Gastroesophageal sphincter (tissue), 4 donors: Measurements from ENCODE around the gene SLC47A2. TPM values are rescaled to one million over a fixed set of nuclear protein-coding genes. Genes with fewer than 3 reads are reported as not detected.

Experiments used
- ATAC-seq: fragments of 150-250 bp; one replicate; pipeline ENCODE4 v1.9.1; 2016; ENCODE audit warnings: mild to moderate bottlenecking, moderate library complexity
- H3K27ac ChIP-seq, 4 donors: fragments of 200-600 bp; sonication (generic) in 3 of 4; 1 replicate in 3 of 4; 2 replicates in 1 of 4; pipeline ENCODE4 v1.5.1; 2016 to 2019
- H3K27me3 ChIP-seq: fragments of 200-600 bp; sonication (generic); one replicate; pipeline ENCODE4 v1.5.1; 2019
- H3K36me3 ChIP-seq, 2 donors: fragments of 200-600 bp; sonication (generic); one replicate each; pipeline ENCODE4 v1.5.1; 2019; ENCODE audit warnings: control low read depth in 1 of 2
- H3K4me1 ChIP-seq, 3 donors: fragments of 200-600 bp; sonication (generic); 1 replicate in 2 of 3; 2 replicates in 1 of 3; pipeline ENCODE4 v1.5.1; 2016 to 2019; ENCODE audit warnings: control low read depth in 2 of 3
- H3K4me3 ChIP-seq, 2 donors: fragments of 200-600 bp; sonication (generic); one replicate each; pipeline ENCODE4 v1.5.1; 2019; ENCODE audit warnings: mild to moderate bottlenecking in 1 of 2, moderate library complexity in 1 of 2
- H3K9me3 ChIP-seq, 3 donors: fragments of 200-600 bp; sonication (generic); one replicate each; pipeline ENCODE4 v1.5.1; 2017 to 2019; ENCODE audit warnings: control low read depth in 2 of 3
- EP300 ChIP-seq: sonication (generic); formaldehyde crosslinking; IDR thresholded peaks from one replicate; pipeline ENCODE4 v1.6.1; 2017; ENCODE audit warnings: antibody characterized with exemption, mild to moderate bottlenecking
- POLR2A ChIP-seq, 2 donors: fragments of 450-650 bp; IDR thresholded peaks; one replicate each; pipeline ENCODE4 v1.6.1; 2017; ENCODE audit warnings: antibody characterized with exemption in 2 of 2, mild to moderate bottlenecking in 2 of 2, moderate library complexity in 1 of 2
- POLR2AphosphoS5 ChIP-seq: sonication (generic); formaldehyde crosslinking; IDR thresholded peaks from one replicate; pipeline ENCODE4 v1.6.1; 2017; ENCODE audit warnings: antibody characterized with exemption
- WGBS, 2 donors: methylation state at CpG; one replicate each; pipeline ENCODE4 v1.1.5; 2018; ENCODE audit warnings: low coverage in 1 of 2; 5-methylcytosine and 5-hydroxymethylcytosine counted together
- total RNA-seq, 4 donors: library from RNA; depleted of rRNA; stranded (reverse); fragments of >200 nt; gene quantifications; one replicate each; pipeline ENCODE4 v1.1.0, GENCODE V29; 2016
- TF ChIP-seq, protein P1 (sequence below), 4 experiments: fragments of 200-600 bp in 2 of 4; fragments of 450-650 bp in 2 of 4; sonication (generic) in 1 of 4; IDR thresholded peaks; one replicate each; pipeline ENCODE4 v1.5.1; 2017 to 2019; ENCODE audit warnings: antibody characterized with exemption in 4 of 4, mild to moderate bottlenecking in 2 of 4, moderate library complexity in 2 of 4

Gene SLC47A2
- total RNA-seq, 4 donors from 2014 or later, result not detected

- Histone ChIP-seq H3K27me3 (no peaks in the 10 kb centered on the region), H3K36me3 (peaks cover 0 to 68% of the 10 kb centered on the region in 2 donors), H3K9me3 (no peaks in the 10 kb centered on the region), H3K27ac (no peak overlapping the region), H3K4me1 (peaks cover 0 to 6% (median 0%) of the 10 kb centered on the region in 3 donors), H3K4me3 (no peak overlapping the region)
- 75 to 79% methylated on average over 6 to 8 of the region's 18 CpGs for WGBS, 2 donors
- TF ChIP-seq POLR2AphosphoS5 (no peak), EP300 (no peak), POLR2A (IDR thresholded peaks at IDR 0.05) (no peak)
- TF ChIP-seq, protein P1, sequence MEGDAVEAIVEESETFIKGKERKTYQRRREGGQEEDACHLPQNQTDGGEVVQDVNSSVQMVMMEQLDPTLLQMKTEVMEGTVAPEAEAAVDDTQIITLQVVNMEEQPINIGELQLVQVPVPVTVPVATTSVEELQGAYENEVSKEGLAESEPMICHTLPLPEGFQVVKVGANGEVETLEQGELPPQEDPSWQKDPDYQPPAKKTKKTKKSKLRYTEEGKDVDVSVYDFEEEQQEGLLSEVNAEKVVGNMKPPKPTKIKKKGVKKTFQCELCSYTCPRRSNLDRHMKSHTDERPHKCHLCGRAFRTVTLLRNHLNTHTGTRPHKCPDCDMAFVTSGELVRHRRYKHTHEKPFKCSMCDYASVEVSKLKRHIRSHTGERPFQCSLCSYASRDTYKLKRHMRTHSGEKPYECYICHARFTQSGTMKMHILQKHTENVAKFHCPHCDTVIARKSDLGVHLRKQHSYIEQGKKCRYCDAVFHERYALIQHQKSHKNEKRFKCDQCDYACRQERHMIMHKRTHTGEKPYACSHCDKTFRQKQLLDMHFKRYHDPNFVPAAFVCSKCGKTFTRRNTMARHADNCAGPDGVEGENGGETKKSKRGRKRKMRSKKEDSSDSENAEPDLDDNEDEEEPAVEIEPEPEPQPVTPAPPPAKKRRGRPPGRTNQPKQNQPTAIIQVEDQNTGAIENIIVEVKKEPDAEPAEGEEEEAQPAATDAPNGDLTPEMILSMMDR (IDR thresholded peaks at IDR 0.05), result no peak
- no peak for ATAC-seq
Observed at GRCh38 chr17:19678581-19679453, 37.6 kb downstream of the SLC47A2 start.

GRCh38 chr17:19677736-19678379 is 38.5 kb downstream of the SLC47A2 start:
- Histone ChIP-seq H3K27me3 (no peaks in the 10 kb centered on the region), H3K27ac (no peak overlapping the region), H3K9me3 (no peaks in the 10 kb centered on the region), H3K36me3 (peaks cover 0 to 76% of the 10 kb centered on the region in 2 donors), H3K4me1 (peaks cover 0 to 15% (median 0%) of the 10 kb centered on the region in 3 donors), H3K4me3 (no peak overlapping the region)
- ATAC-seq, result no peak
- 86 to 93% methylated on average over 1 to 5 of the region's 5 CpGs for WGBS, 2 donors
- no peak for TF ChIP-seq POLR2A (IDR thresholded peaks at IDR 0.05)
- TF ChIP-seq POLR2AphosphoS5, result no peak
- TF ChIP-seq, protein P1 (IDR thresholded peaks at IDR 0.05), result no peak
- no peak for TF ChIP-seq EP300

GRCh38 chr17:19676896-19677295 is 39.5 kb downstream of the SLC47A2 start:
- ATAC-seq, result no peak
- H3K4me1 ChIP-seq, result peaks cover 0 to 15% (median 0%) of the 10 kb centered on the region in 3 donors
- no peaks in the 10 kb centered on the region for H3K27me3 ChIP-seq
- 90 to 92% methylated on average over 4 of the region's 4 CpGs for WGBS, 2 donors
- no peaks in the 10 kb centered on the region for H3K9me3 ChIP-seq
- H3K4me3 ChIP-seq, result no peak overlapping the region
- H3K27ac ChIP-seq, result no peak overlapping the region
- H3K36me3 ChIP-seq, result peaks cover 0 to 86% of the 10 kb centered on the region in 2 donors
- no peak for TF ChIP-seq EP300
- TF ChIP-seq, protein P1 (IDR thresholded peaks at IDR 0.05), result no peak
- TF ChIP-seq POLR2AphosphoS5, result no peak
- no peak for TF ChIP-seq POLR2A (IDR thresholded peaks at IDR 0.05)

- Histone ChIP-seq H3K27me3 (no peaks in the 10 kb centered on the region), H3K27ac (peak overlapping the region in 1 of 4 donors; percentile 2), H3K4me3 (no peak overlapping the region), H3K4me1 (peaks cover 0 to 15% (median 0%) of the 10 kb centered on the region in 3 donors), H3K36me3 (peaks cover 0 to 95% of the 10 kb centered on the region in 2 donors), H3K9me3 (no peaks in the 10 kb centered on the region)
- no peak for TF ChIP-seq POLR2A (IDR thresholded peaks at IDR 0.05)
- TF ChIP-seq EP300, result no peak
- peak; percentile 56 for TF ChIP-seq POLR2AphosphoS5
- TF ChIP-seq, protein P1 (IDR thresholded peaks at IDR 0.05), result no peak
- 71 to 73% methylated on average over 2 of the region's 3 CpGs for WGBS, 2 donors
- ATAC-seq, result no peak
Observed at GRCh38 chr17:19673623-19674022, 42.8 kb downstream of the SLC47A2 start.
